Tibial nerve (tissue), 4 donors: Measurements from ENCODE around the gene EPHB3.

ENCODE experiments used
- EP300 ChIP-seq, 2 donors: sonication (generic); formaldehyde crosslinking; IDR thresholded peaks; one replicate each; pipeline ENCODE4 v1.6.1; 2017; ENCODE audit warnings: antibody characterized with exemption in 2 of 2, mild to moderate bottlenecking in 1 of 2
- POLR2A ChIP-seq, 2 donors: fragments of 450-650 bp; IDR thresholded peaks; one replicate each; pipeline ENCODE4 v1.6.1; 2017; ENCODE audit warnings: antibody characterized with exemption in 2 of 2, mild to moderate bottlenecking in 2 of 2, moderate library complexity in 2 of 2
- TF ChIP-seq, protein P1 (sequence below), 5 experiments: fragments of 200-600 bp in 3 of 5; fragments of 450-650 bp in 2 of 5; sonication (generic) in 3 of 5; IDR thresholded peaks; one replicate each; pipeline ENCODE4 v1.5.1; 2016 to 2019; ENCODE audit warnings: antibody characterized with exemption in 5 of 5, mild to moderate bottlenecking in 3 of 5, moderate library complexity in 2 of 5

DNA sequence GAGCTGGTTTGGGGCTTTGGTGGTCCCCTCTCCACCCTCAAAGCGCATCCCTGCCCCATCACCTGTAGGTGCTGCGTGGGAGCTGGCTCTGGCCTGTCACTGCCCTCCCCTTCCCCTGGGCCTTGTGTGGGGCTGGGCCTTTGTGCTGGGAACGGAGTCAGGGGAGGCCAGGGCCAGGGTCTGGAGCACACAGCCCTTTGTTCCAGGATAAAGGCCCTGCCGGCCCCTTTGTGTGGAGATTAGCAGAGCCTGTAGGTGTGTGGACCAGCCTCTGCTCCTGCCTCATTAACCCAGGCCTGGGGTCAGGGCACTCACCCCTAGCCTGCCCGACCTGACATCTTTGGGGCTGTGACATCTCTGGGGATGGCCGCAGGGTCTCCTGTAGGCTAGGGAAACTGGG, 8.9 kb downstream of the EPHB3 start:
- TF ChIP-seq POLR2A (IDR thresholded peaks at IDR 0.05) (no peak), EP300 (IDR thresholded peaks at IDR 0.05) (no peak)
- TF ChIP-seq, protein P1, sequence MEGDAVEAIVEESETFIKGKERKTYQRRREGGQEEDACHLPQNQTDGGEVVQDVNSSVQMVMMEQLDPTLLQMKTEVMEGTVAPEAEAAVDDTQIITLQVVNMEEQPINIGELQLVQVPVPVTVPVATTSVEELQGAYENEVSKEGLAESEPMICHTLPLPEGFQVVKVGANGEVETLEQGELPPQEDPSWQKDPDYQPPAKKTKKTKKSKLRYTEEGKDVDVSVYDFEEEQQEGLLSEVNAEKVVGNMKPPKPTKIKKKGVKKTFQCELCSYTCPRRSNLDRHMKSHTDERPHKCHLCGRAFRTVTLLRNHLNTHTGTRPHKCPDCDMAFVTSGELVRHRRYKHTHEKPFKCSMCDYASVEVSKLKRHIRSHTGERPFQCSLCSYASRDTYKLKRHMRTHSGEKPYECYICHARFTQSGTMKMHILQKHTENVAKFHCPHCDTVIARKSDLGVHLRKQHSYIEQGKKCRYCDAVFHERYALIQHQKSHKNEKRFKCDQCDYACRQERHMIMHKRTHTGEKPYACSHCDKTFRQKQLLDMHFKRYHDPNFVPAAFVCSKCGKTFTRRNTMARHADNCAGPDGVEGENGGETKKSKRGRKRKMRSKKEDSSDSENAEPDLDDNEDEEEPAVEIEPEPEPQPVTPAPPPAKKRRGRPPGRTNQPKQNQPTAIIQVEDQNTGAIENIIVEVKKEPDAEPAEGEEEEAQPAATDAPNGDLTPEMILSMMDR (IDR thresholded peaks at IDR 0.05), result no peak
